Esophagus (tissue), 2 donors: ENCODE data around the gene TEC. TPM values are rescaled to one million over a fixed set of nuclear protein-coding genes. Genes with fewer than 3 reads are reported as not detected.

Experiments used
- H3K27ac ChIP-seq, 2 donors: one replicate each; pipeline ENCODE4 v1.5.1; 2013; ENCODE audit warnings: low read depth in 2 of 2, mild to moderate bottlenecking in 2 of 2, inconsistent platforms in 1 of 2, low read length in 1 of 2, moderate library complexity in 1 of 2
- H3K27me3 ChIP-seq, 2 donors: one replicate each; pipeline ENCODE4 v1.6.1; 2013; ENCODE audit warnings: low read length in 2 of 2, control low read depth in 1 of 2, mild to moderate bottlenecking in 1 of 2; ENCODE audit not compliant: insufficient read depth in 2 of 2, control insufficient read depth in 1 of 2
- H3K36me3 ChIP-seq, 2 donors: one replicate each; pipeline ENCODE4 v1.6.1; 2013; ENCODE audit warnings: low read length in 1 of 2; ENCODE audit not compliant: control insufficient read depth in 2 of 2, insufficient read depth in 2 of 2
- H3K4me1 ChIP-seq, 2 donors: one replicate each; pipeline ENCODE4 v1.6.1; 2013; ENCODE audit warnings: low read length in 1 of 2; ENCODE audit not compliant: control insufficient read depth in 2 of 2, insufficient read depth in 2 of 2
- H3K4me3 ChIP-seq, 2 donors: one replicate each; pipeline ENCODE4 v1.5.1; 2013; ENCODE audit warnings: low read length in 2 of 2, mild to moderate bottlenecking in 2 of 2, low read depth in 1 of 2, moderate library complexity in 1 of 2
- H3K9me3 ChIP-seq, 2 donors: one replicate each; pipeline ENCODE4 v1.6.1; 2013; ENCODE audit warnings: mild to moderate bottlenecking in 2 of 2, low read depth in 1 of 2, low read length in 1 of 2, moderate library complexity in 1 of 2; ENCODE audit not compliant: control insufficient read depth in 2 of 2, insufficient read depth in 1 of 2
- WGBS, 2 donors: extraction: QIAGEN DNeasy Blood & Tissue Kit; methylation state at CpG; one replicate each; pipeline ENCODE4 v1.1.7; 2013; 5-methylcytosine and 5-hydroxymethylcytosine counted together
- polyA plus RNA-seq, 2 donors: library from polyadenylated mRNA; stranded (reverse); fragments of 200-250 nt; gene quantifications; one replicate each; pipeline ENCODE4 v1.2.3, GENCODE V29; 2013
- donor health status: healthy with polysubstance abuse.
- donor health status: Bipolar disorder and iron deficiency.

The TEC gene
- polyA plus RNA-seq, 2 donors = 5.0 to 5.3 TPM

- Histone ChIP-seq H3K27ac (no peak overlapping the region), H3K27me3 (no peaks in the 10 kb centered on the region), H3K4me3 (no peak overlapping the region), H3K36me3 (no peaks in the 10 kb centered on the region), H3K9me3 (no peaks in the 10 kb centered on the region), H3K4me1 (no peaks in the 10 kb centered on the region)
- WGBS, 2 donors = 75 to 85% methylated on average over 6 of the region's 6 CpGs
Measured at GRCh38 chr4:48114412-48114811, 155.2 kb downstream of the TEC start.

GRCh38 chr4:48112017-48112667, 157.5 kb downstream of the TEC start:
- Histone ChIP-seq H3K4me3 (no peak overlapping the region), H3K36me3 (no peaks in the 10 kb centered on the region), H3K27ac (no peak overlapping the region), H3K27me3 (no peaks in the 10 kb centered on the region), H3K4me1 (no peaks in the 10 kb centered on the region), H3K9me3 (no peaks in the 10 kb centered on the region)
- 75 to 77% methylated on average over 8 of the region's 8 CpGs for WGBS, 2 donors

- Histone ChIP-seq H3K9me3 (no peaks in the 10 kb centered on the region), H3K36me3 (no peaks in the 10 kb centered on the region), H3K4me1 (no peaks in the 10 kb centered on the region), H3K27ac (no peak overlapping the region), H3K27me3 (no peaks in the 10 kb centered on the region), H3K4me3 (no peak overlapping the region)
- WGBS, 2 donors = 71 to 86% methylated on average over 1 of the region's 1 CpG
Measured at GRCh38 chr4:48110452-48110978, 159.1 kb downstream of the TEC start.

GRCh38 chr4:48109413-48110263, 160.0 kb downstream of the TEC start:
- Histone ChIP-seq H3K36me3 (no peaks in the 10 kb centered on the region), H3K4me3 (no peak overlapping the region), H3K9me3 (no peaks in the 10 kb centered on the region), H3K27ac (no peak overlapping the region), H3K4me1 (no peaks in the 10 kb centered on the region), H3K27me3 (no peaks in the 10 kb centered on the region)
- 67 to 68% methylated on average over 5 of the region's 5 CpGs for WGBS, 2 donors

GRCh38 chr4:48108309-48109073, 161.1 kb downstream of the TEC start:
- H3K9me3 ChIP-seq = no peaks in the 10 kb centered on the region
- 92 to 94% methylated on average over 2 of the region's 2 CpGs for WGBS, 2 donors
- H3K4me1 ChIP-seq = no peaks in the 10 kb centered on the region
- no peak overlapping the region for H3K4me3 ChIP-seq
- H3K27me3 ChIP-seq = no peaks in the 10 kb centered on the region
- no peak overlapping the region for H3K27ac ChIP-seq
- no peaks in the 10 kb centered on the region for H3K36me3 ChIP-seq

GRCh38 chr4:48105230-48105629, 164.4 kb downstream of the TEC start:
- 94 to 98% methylated on average over 1 of the region's 1 CpG for WGBS, 2 donors
- Histone ChIP-seq H3K27me3 (no peaks in the 10 kb centered on the region), H3K36me3 (no peaks in the 10 kb centered on the region), H3K4me1 (no peaks in the 10 kb centered on the region), H3K4me3 (no peak overlapping the region), H3K9me3 (no peaks in the 10 kb centered on the region), H3K27ac (no peak overlapping the region)

- Histone ChIP-seq H3K4me3 (no peak overlapping the region), H3K4me1 (no peaks in the 10 kb centered on the region), H3K9me3 (no peaks in the 10 kb centered on the region), H3K27ac (peak overlapping the region; percentile 35 to 65), H3K36me3 (no peaks in the 10 kb centered on the region), H3K27me3 (no peaks in the 10 kb centered on the region)
- WGBS, 2 donors = 67 to 69% methylated on average over 3 of the region's 3 CpGs
Measured at GRCh38 chr4:48103483-48104139, 166.0 kb downstream of the TEC start.

GRCh38 chr4:48102303-48102702, 167.3 kb downstream of the TEC start:
- 72 to 82% methylated on average over 3 of the region's 3 CpGs for WGBS, 2 donors
- no peaks in the 10 kb centered on the region for H3K9me3 ChIP-seq
- H3K27me3 ChIP-seq = no peaks in the 10 kb centered on the region

GRCh38 chr4:48100256-48100655, 169.4 kb downstream of the TEC start:
- Histone ChIP-seq H3K4me3 (no peak overlapping the region), H3K9me3 (no peaks in the 10 kb centered on the region), H3K4me1 (no peaks in the 10 kb centered on the region), H3K36me3 (no peaks in the 10 kb centered on the region), H3K27me3 (no peaks in the 10 kb centered on the region), H3K27ac (no peak overlapping the region)
- WGBS, 2 donors = 78 to 81% methylated on average over 1 of the region's 1 CpG

More at GRCh38 chr4:48102303-48102702, 167.3 kb downstream of the TEC start:
- Histone ChIP-seq H3K27ac (no peak overlapping the region), H3K36me3 (no peaks in the 10 kb centered on the region), H3K4me1 (no peaks in the 10 kb centered on the region), H3K4me3 (no peak overlapping the region)
